Stimulated activated CD4-positive, alpha-beta T cell treated with anti-CD3 and anti-CD28 coated beads, Interleukin-2, amount 100 ng/mL, for 4 hours (primary cell): Measurements from ENCODE around the gene SGMS1.

Experiments
- DNase-seq: peaks from one replicate; pipeline ENCODE4 v3.0.0-alpha.2; 2020; ENCODE audit warnings: low read depth

SGMS1 gene

GRCh38 chr10:50398381-50398780 is 225.4 kb downstream of the SGMS1 start:
- no peak for DNase-seq

- DNase-seq, result no peak
Observed at GRCh38 chr10:50397312-50398140, 226.2 kb downstream of the SGMS1 start.

- no peak for DNase-seq
Observed at GRCh38 chr10:50396491-50397311, 227.1 kb downstream of the SGMS1 start.

- no peak for DNase-seq
Observed at GRCh38 chr10:50395851-50396250, 227.9 kb downstream of the SGMS1 start.

GRCh38 chr10:50395271-50395670 is 228.5 kb downstream of the SGMS1 start:
- DNase-seq, result no peak

GRCh38 chr10:50394832-50395231 is 228.9 kb downstream of the SGMS1 start:
- no peak for DNase-seq

GRCh38 chr10:50393784-50394467 is 229.8 kb downstream of the SGMS1 start:
- no peak for DNase-seq

- DNase-seq, result no peak
Observed at GRCh38 chr10:50392966-50393718, 230.6 kb downstream of the SGMS1 start.

- no peak for DNase-seq
Observed at GRCh38 chr10:50392426-50392825, 231.3 kb downstream of the SGMS1 start.

GRCh38 chr10:50390302-50390701 is 233.5 kb downstream of the SGMS1 start:
- DNase-seq, result no peak

GRCh38 chr10:50388181-50388580 is 235.6 kb downstream of the SGMS1 start:
- DNase-seq, result no peak

GRCh38 chr10:50387732-50388073 is 236.1 kb downstream of the SGMS1 start:
- no peak for DNase-seq

GRCh38 chr10:50387007-50387731 is 236.6 kb downstream of the SGMS1 start:
- DNase-seq, result no peak

- no peak for DNase-seq
Observed at GRCh38 chr10:50385624-50386023, 238.1 kb downstream of the SGMS1 start.

- DNase-seq, result no peak
Observed at GRCh38 chr10:50384898-50385297, 238.9 kb downstream of the SGMS1 start.

- DNase-seq, result no peak
Observed at GRCh38 chr10:50384238-50384637, 239.5 kb downstream of the SGMS1 start.

- no peak for DNase-seq
Observed at GRCh38 chr10:50382576-50383023, 241.2 kb downstream of the SGMS1 start.

GRCh38 chr10:50381642-50382041 is 242.1 kb downstream of the SGMS1 start:
- DNase-seq, result no peak

GRCh38 chr10:50379616-50380015 is 244.1 kb downstream of the SGMS1 start:
- no peak for DNase-seq

GRCh38 chr10:50375745-50376144 is 248.0 kb downstream of the SGMS1 start:
- DNase-seq, result no peak

- no peak for DNase-seq
Observed at GRCh38 chr10:50375051-50375452, 248.7 kb downstream of the SGMS1 start.
